HG03060 (cell line): Measurements from ENCODE around the gene ELMO1.

ENCODE experiments used
- ATAC-seq: cut with Tn5 transposase; IDR thresholded peaks from one replicate; pipeline ENCODE4 v1.9.1; 2021; ENCODE audit warnings: low read depth, moderate number of reproducible peaks; ENCODE audit not compliant: unreplicated experiment

The ELMO1 gene

DNA sequence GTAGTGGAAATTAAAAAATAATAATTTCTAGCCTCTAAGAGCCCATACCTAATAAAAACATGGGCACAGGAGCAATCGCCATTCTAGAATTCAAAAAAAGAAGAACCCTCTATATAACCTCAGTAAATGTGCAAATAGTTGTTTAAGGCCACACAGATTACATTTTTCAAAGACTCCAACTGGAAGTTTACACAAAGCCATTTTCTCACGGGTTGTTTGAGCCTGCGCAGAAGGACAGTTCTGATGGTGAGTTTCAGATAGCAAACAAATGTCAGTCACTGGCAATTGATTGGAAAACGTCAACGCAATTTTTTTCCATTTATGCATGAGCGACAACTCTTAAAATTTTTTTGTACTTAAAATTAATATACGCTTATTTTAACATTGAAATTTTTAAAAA lies 23.0 kb upstream of the ELMO1 start:
- ATAC-seq, result no peak

DNA sequence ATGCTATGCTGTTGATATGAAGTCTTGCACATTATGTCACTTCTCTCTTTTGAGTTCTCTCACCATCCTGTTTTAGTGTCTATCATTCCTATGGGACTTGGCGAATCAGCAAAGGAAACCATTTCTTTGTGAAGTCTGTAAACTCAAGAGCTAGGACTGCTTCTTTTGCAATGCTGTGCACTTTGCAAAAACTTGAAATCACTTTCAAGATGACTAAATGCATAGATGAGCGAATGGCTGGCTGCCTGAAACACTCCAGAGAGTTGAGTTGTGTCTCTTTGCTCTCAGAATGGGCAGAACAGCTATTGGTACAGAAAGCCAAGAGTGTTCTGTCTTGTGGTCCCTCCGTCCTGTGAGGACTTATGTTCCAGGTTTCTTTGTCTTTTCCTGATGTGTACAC lies 18.3 kb upstream of the ELMO1 start:
- ATAC-seq, result no peak

DNA sequence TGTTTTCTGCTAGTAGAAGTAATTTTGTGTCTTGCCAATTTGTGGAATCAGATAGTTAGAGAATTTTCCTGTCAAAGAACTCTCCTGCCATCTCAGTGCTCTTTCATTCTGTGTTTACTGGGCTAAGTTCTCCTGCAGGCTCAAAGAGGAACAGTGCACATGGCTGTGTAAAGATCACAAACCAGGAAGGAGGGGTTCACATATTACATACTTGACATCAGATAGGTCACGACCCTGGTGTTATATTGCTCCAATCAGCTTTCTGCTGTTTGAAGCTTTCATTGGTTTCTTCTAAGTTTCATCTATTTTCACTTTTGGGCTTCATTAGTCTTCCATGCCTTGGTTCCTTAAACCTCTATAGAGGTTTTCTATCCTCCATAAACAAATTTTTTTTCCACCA lies 13.5 kb upstream of the ELMO1 start:
- ATAC-seq, result no peak

DNA sequence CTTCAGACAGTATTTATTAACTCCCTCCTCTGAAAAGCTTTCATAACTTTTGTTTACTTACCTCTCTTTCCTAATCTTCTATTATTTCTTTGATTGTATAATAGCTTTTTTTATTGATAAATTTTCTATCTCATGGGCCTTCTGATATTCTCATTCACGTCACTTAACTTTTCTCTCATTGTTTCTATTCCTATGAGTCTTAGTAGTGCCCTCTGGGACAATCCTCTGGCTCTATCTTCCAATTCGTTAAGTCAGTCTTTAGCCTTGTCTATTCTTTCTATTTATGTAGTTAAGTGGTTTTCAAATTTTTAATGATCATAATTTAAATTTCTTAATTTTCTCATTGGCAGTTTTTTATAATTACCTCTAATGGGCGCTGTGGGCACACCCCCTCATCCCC lies 6.4 kb upstream of the ELMO1 start:
- ATAC-seq, result no peak

DNA sequence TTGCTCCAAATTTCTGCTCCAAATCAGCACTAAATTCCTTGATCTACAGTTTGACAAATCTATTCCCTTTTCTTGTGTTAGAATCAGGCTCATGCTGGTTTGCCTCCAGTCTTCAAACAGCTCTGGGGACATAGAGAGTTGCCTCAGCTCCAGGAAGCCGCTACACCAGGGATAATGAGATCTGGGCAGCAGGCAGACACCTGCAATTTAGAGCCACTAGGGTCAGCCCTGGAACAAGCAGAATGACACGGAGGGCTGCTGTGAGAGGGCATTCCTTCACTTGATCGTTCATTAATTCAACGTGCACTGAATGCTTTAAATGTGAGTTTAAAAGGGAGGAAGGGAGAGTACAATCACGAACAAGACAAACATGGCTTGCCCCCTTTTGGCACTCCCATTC lies 3.7 kb upstream of the ELMO1 start:
- no peak for ATAC-seq

DNA sequence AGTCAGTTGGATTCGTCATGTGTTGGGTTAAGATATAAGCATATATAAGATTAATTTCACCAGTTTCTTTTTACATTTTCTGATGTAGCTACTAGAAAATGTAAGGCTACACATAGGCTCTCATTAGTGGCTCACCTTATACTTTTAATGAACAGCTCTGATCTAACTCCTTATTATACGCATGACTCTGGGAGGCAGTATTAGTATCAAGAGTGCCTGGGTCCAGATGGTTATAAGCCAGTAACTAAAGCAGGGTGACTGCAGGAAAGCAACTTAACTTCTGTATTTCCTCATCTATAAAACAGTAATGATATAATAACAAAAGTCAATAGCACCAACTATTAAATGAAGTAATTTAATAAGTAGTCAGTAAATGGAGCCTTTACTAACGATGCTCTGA lies 1.4 kb upstream of the ELMO1 start:
- ATAC-seq, result no peak

DNA sequence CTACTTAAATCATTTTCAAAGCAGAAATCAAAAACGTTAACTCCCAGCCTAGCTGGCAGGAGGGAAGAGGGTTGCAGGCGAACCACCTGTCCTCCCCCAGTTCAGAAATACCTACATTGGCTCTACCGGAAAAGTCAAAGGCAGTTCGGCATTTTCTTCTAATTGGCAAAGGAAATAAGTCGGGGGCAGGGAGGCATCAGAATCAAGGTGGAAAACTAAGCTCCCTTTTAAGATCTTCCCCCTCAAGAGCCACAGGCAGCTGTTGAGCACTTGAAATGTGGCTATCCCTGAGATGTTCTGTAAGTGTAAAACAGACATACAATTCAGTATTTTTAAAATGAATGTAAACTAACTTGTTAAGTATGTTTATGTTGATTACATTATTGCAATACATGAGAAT lies 957 bp upstream of the ELMO1 start:
- no peak for ATAC-seq

DNA sequence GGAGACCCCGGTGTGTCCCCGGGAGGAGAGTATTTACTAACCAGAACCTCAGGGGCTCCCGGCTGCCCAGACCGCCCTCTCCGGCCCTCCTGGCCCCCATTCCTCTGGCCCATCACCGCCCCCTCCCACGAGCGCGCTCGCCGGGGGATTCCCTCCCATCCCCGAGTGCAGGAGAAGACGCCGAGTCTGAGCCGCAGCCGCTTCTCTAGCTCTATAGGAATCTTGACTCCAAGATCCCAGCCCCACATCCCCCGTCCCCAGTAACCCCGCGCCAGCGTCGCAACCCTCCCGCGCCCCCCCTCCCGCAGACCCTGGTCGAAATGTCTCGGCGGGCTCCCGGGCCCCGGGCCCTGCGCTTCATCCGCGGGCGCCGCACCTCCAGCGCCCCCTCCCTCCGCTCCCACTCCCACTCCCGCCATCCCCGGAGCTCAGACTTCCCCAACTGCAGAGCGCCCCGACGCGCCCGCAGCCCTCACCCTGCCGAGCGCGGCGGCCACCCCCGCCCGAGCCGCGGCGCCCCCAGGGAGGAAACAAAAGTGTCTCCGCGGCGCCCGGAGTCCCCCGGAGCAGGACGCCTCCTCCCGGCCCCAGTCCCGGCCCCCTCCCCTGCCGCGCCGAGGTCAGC lies 541 bp downstream of the ELMO1 start:
- no peak for ATAC-seq

DNA sequence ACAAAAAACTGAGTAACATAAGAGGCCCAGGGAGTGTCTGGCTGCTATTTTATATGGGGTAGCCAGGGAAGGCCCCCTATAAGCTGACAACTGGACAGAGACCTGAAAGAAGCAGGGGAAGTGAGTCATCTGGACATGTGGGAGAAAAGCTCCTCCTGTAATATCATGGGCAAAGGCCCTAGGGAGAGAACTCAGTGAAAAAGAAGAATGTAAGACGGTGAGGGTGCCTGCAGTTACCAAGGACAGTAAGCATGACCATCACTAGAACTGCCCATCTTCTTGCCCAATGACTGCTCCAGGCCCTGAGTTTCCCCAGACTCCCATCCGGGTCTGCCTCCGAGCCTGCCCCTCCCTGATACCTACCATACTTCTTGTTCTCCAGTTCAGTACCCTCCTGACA lies 2.3 kb downstream of the ELMO1 start:
- no peak for ATAC-seq

DNA sequence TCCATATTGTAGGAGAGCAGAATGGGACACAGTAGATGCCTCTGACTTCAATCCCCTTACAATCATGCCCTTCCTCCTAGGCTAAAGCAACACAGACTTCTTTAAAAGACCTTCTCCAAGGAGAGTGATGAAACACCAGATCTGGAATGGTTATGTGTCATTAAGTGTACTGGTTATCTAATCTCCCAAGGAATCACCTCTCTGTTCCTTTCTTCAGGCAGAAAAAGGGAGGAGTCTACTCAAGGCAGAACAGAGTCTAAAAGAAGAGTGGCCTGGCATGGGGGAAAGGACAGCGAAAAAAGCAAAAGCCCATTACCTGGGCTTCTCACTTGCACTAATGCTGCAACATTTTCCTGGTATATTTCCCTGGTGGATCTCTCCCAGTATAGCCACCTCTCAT lies 2.9 kb downstream of the ELMO1 start:
- ATAC-seq, result no peak

DNA sequence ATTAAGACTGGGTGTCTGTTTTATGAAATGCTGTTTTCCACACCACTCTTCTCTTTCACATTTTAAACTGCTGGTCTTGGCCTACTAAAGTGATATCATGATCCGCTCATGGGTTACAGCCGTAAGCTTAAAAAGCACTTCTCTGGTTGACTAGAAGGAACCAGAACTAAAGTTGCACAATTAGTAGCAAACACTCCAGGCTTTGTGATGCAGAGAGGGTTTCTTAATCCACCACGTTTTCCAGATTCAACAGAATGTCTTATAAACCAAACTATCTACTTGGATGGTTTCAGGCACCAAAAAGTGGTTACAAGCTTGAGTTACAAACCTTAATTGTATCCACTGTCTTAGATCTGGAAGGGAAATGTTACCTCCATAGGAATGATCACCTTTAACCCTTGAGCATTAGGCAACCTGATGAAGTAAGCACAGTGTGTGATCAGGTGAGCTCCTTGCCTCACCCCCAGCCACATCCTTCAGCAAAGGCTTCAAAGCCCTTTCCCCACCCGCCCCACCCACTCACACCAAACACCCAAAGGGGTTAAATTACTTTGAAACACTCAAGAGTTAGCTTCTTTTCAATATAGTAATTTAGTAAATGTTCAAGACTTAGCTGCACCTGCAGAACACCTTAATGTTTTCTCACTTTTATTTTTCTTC lies 3.5 kb downstream of the ELMO1 start:
- no peak for ATAC-seq

DNA sequence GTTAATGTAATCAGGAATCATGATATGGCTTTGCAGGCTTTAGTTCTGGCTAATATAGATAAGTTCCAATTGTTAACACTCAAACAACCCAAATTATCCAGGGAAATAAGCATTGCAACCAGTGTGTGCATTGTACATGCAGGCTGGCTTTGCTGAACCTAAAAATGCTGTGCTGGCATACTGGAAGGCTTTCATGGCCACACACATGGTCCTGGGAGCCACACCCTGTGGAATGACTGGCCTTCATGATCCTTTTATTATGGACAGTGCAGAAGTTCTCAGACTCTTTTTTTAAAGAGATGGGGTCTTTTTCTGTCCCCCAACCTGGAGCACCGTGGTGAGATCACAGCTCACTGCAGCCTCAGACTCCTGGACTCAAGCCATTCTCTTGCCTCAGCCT lies 5.0 kb downstream of the ELMO1 start:
- no peak for ATAC-seq

DNA sequence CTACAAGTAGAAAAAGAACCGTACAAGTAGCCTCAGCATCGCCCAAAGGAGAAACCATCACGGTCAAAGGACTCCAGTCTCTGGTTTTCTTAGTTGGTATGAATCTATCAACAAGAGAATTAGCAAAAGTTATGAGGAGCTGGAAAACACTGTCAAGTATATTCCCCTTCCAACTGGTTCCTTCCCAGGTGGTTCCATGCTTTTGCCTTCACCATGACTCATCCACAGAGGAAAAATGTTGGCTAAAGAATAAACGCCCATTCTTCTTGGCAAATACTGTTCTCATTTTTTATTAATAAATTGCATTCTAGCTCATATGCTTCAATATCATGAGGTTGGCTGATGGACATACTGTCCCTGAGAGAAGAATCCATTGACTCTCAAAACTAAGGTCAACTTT lies 6.4 kb downstream of the ELMO1 start:
- no peak for ATAC-seq

DNA sequence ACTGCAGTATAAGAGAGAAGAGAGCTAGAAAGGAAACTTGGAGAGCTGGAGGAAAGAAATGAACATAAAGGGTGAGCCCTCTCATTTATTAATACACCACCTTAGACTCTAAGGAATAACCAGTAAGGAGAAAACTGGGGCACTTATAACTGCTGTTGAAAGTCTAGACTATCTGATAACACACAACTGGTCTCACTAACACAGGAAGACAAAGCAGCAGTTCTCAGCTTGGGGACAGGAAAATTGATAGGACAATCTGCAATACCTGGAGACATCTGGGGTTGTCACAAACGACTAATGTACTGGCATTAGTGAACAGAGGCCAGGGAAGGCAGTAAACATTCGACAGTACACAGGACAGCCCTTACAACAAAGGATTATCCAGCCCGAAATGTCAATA lies 6.8 kb downstream of the ELMO1 start:
- ATAC-seq, result no peak

DNA sequence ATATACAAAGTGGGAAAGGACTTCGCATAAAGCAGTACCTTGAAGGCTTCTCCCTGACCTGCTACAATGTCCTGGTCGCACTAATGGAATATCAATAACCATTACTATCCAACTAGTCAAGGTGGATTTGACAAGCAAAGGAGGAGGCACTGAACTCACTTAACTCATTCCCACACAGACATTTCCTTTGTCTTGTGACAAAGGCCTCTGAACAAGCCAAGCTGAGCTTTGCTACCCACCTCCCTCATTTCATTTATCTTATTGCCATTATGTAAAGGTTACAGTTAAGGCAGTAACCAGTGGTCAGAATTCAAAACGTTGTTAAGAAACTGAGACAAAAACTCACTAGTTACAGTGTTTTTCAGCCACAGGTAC lies 7.3 kb downstream of the ELMO1 start:
- ATAC-seq, result no peak

DNA sequence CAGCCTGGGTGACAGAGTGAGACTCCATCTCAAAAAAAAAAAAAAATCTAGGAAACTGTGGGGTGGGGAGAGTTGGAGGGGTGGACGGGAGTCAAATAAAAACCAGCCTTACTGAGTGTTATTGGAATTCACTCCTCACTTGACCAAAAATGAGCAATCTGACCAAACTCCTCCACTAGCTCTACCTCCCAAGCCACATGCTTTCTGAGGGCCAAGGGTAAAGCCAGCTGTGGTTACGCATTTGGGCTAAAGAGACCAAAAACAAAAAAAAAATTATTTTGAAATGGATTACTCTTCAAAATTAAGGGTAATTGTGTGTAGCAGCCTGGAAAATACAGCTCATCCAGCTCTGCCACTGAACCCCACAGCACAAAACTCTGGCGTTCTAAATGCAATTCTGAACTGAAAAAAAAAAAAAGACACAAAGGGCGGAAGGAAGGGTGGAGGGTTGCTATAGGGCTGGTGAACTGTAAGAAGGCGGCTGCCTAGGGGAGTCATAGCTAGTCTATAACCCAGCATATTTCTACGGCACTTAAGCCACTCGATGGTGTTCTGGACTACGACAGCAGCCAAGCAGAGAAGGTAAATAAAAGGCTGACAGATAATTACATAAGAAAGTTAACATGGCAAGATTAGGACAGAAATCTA lies 7.8 kb downstream of the ELMO1 start:
- ATAC-seq, result no peak

DNA sequence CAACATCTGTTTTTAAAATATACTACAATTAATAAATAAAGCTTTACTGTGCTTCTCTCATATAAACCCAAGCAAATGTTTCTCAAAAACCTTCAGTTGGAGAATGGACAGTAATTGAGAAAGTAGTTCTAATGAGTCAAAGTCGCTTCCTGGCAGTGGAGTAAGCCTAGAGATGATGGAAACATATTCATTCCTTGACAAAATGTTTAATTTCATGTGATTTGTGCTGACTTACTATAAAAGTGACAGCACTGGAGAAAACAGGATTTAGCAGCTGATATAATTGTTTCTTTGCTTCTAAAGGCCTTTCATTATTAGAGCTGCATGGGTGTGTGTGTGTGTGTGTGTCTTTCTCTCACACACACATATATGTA lies 9.0 kb downstream of the ELMO1 start:
- no peak for ATAC-seq

DNA sequence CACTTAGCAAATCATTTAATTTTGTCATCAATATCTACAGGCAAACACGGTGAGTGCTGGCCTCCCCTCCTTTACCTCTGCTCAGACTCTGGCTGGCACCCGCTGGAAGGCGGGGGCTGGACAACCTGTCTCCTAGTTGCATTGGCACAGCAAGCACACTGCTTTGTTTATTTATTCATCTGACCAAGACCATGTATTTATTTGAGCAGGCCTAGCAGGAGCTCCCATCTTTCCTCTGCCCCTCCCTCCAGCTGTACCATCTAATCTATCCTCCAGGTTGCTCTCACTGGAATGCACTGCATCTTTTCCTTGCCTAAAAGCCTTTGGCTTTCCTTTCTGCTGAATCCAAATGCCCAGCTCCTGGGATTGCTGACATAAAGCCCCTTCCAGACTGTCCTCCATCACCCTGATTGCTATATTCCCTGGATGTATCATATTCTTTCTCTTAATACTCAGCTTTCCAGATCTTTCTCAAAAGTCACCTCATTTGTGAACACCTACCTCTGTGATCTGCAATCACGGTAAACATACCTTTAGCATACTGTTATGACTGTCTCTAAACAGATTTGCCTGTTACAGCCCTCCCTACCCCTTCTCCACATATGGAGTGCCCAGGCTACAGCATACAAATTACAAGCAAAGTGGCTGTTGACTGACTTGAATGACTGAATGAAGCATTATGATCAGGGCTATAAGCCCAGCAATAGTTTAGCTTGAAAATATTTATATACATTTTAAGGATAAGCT lies 9.6 kb downstream of the ELMO1 start:
- ATAC-seq, result no peak

DNA sequence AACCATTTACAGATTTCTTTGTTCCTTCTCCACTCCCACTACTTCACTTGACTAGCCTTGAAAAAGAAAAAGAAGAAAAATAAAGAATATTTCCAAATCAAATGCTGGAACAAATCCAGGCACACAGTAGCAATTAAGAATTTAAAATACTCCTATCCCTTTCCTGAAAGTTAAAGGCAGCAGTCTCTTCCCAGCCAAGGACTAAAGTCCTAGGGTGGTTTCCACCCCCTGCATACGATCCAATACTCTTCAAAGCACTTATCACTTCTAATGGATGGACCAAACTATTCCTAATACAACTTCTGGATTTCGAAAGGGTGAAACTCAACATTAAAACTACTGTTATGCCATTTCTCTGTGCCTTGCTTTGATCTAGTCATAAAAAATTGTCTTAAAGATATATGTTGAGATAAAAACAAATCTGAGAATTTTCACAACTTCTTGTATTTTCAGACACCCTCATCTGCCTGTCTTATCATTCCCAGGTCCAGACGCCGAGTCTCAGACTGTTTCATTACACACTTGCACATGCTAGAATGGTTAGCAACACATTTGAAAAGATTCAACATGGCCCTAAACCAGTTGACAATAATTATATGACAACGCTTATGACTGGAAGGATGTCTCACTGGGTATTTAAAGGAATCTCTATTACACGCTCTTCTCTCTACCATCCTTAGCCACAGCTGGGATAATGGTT lies 13.4 kb downstream of the ELMO1 start:
- no peak for ATAC-seq

DNA sequence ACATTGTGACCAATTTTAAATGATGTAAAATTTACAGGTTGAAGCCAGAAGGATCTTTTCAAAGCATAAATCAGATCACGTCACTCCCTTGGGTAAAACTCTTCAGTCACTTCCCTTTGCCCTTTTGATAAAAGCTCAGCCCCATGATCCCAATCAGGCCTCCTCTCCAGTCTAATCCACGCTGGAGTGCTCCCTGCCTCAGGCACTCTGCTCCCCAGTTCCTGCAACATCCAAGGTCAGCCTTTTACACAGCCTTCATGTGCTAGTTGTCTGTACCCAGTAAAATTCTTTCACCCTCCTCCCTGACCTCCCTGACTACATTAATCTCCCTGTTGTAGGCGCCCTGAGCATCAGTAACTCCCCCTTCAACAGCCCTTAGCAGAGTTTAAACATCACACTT lies 14.1 kb downstream of the ELMO1 start:
- ATAC-seq, result no peak

DNA sequence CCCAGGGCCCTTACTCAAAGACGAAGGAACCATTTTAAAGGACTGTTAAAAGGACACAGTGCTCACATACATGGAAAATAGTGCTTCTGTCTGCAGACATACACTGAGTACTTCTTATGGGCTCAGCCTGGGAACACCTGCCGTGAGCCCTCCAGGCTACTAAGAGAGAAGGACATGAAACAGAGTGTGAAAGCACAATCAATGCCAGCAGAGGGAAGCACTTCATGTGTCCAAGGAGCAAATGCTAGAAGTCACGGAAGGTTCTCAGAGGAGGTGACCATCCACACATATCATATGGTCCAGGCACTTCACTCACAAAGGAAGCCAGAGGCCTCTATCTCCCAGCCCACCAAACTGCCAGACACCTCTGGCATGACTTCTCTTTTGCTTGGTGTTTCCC lies 15.5 kb downstream of the ELMO1 start:
- no peak for ATAC-seq
